HepG2 (cell line): ENCODE results near the gene BMX. TPM values are rescaled to one million over a fixed set of nuclear protein-coding genes. Genes with fewer than 3 reads are reported as not detected.

Experiments used
- ARNT ChIP-seq: fragments of 450-650 bp; IDR thresholded peaks from 2 replicates; pipeline ENCODE4 v1.6.1; 2017
- CEBPG ChIP-seq: IDR thresholded peaks from 2 replicates; pipeline ENCODE4 v1.6.1; 2016
- FOSL2 ChIP-seq: sonication (generic); formaldehyde crosslinking; IDR thresholded peaks from 2 replicates; pipeline ENCODE4 v1.4.0; 2020; ENCODE audit warnings: missing genetic modification reagents
- FOXP4 ChIP-seq: sonication (generic); formaldehyde crosslinking; IDR thresholded peaks from 2 replicates; pipeline ENCODE4 v1.4.0; 2020; ENCODE audit warnings: missing genetic modification reagents
- GPN1 ChIP-seq: sonication (generic); formaldehyde crosslinking; IDR thresholded peaks from 2 replicates; pipeline ENCODE4 v1.5.1; 2020; ENCODE audit warnings: missing genetic modification reagents, borderline replicate concordance
- KDM3A ChIP-seq: IDR thresholded peaks from 2 replicates; pipeline ENCODE4 v1.6.1; 2018; ENCODE audit warnings: low read depth, missing compliant biosample characterization
- KLF13 ChIP-seq: sonication (generic); formaldehyde crosslinking; IDR thresholded peaks from 2 replicates; pipeline ENCODE4 v1.4.0; 2020; ENCODE audit warnings: mild to moderate bottlenecking, missing genetic modification reagents
- MIER3 ChIP-seq: IDR thresholded peaks from 2 replicates; pipeline ENCODE4 v1.6.1; 2016; ENCODE audit warnings: missing compliant biosample characterization, borderline replicate concordance
- MTF1 ChIP-seq: sonication (generic); formaldehyde crosslinking; IDR thresholded peaks from 2 replicates; pipeline ENCODE4 v1.5.0; 2020; ENCODE audit warnings: missing genetic modification reagents
- MTF2 ChIP-seq: sonication (generic); formaldehyde crosslinking; IDR thresholded peaks from 2 replicates; pipeline ENCODE4 v1.5.0; 2020; ENCODE audit warnings: missing genetic modification reagents, borderline replicate concordance
- NCOR1 ChIP-seq: fragments of 200-600 bp; sonication (generic); IDR thresholded peaks from 2 replicates; pipeline ENCODE4 v1.7.0; 2017; ENCODE audit warnings: antibody characterized with exemption, low read length, borderline replicate concordance
- NR2F2 ChIP-seq: IDR thresholded peaks from 2 replicates; pipeline ENCODE4 v1.6.1; 2012; ENCODE audit warnings: low read depth, inconsistent platforms, borderline replicate concordance
- PHF8 ChIP-seq: sonication (generic); formaldehyde crosslinking; IDR thresholded peaks from 2 replicates; pipeline ENCODE4 v1.5.0; 2020; ENCODE audit warnings: missing genetic modification reagents
- POLR2AphosphoS2 ChIP-seq: IDR thresholded peaks from 2 replicates; pipeline ENCODE4 v1.6.1; 2011; ENCODE audit warnings: low read depth, low read length, improper control_type of control experiment
- PPARG ChIP-seq: conservative IDR thresholded peaks from 2 replicates; pipeline ENCODE4 v1.6.1; 2016; ENCODE audit warnings: missing biosample characterization, missing genetic modification reagents
- RARG ChIP-seq: sonication (generic); formaldehyde crosslinking; IDR thresholded peaks from 2 replicates; pipeline ENCODE4 v1.4.0; 2020; ENCODE audit warnings: low read depth, mild to moderate bottlenecking, missing genetic modification reagents
- SOX13 ChIP-seq, 3 experiments: fragments of 450-650 bp in 1 of 3; sonication (generic) in 1 of 3; formaldehyde crosslinking in 1 of 3; IDR thresholded peaks in 2 of 3; conservative IDR thresholded peaks in 1 of 3; 2 replicates each; pipeline versions ENCODE4 v1.5.0 to v1.6.1; 2016 to 2020; ENCODE audit warnings: antibody characterized with exemption in 1 of 3, mild to moderate bottlenecking in 1 of 3, missing compliant biosample characterization in 1 of 3, missing genetic modification reagents in 1 of 3, moderate library complexity in 1 of 3
- SRY ChIP-seq: sonication (generic); formaldehyde crosslinking; IDR thresholded peaks from 2 replicates; pipeline ENCODE4 v1.8.0; 2022; ENCODE audit warnings: mild to moderate bottlenecking, missing genetic modification reagents
- TBX2 ChIP-seq: sonication (generic); formaldehyde crosslinking; IDR thresholded peaks from 2 replicates; pipeline ENCODE4 v1.5.0; 2020; ENCODE audit warnings: missing genetic modification reagents, mild to moderate bottlenecking, borderline replicate concordance
- TEAD2 ChIP-seq: sonication (generic); formaldehyde crosslinking; IDR thresholded peaks from 2 replicates; pipeline ENCODE4 v1.9.0; 2021; ENCODE audit warnings: missing genetic modification reagents
- XRCC5 ChIP-seq: fragments of 200-400 bp; formaldehyde crosslinking; optimal IDR thresholded peaks from 2 replicates; pipeline ENCODE3; 2017; ENCODE audit warnings: mild to moderate bottlenecking, low read length
- ZBTB20 ChIP-seq: sonication (generic); formaldehyde crosslinking; IDR thresholded peaks from 2 replicates; pipeline ENCODE4 v1.8.1; 2023; ENCODE audit warnings: missing genetic modification reagents, low read depth, mild to moderate bottlenecking, borderline replicate concordance
- ZBTB39 ChIP-seq: sonication (generic); formaldehyde crosslinking; IDR thresholded peaks from 2 replicates; pipeline ENCODE4 v1.5.0; 2020; ENCODE audit warnings: missing genetic modification reagents
- ZGPAT ChIP-seq: IDR thresholded peaks from 2 replicates; pipeline ENCODE4 v1.6.1; 2016; ENCODE audit warnings: mild to moderate bottlenecking
- ZNF232 ChIP-seq: sonication (generic); formaldehyde crosslinking; IDR thresholded peaks from 2 replicates; pipeline ENCODE4 v1.4.0; 2020; ENCODE audit warnings: missing genetic modification reagents, borderline replicate concordance
- polyA plus RNA-seq, 8 experiments: library from polyadenylated mRNA; depleted of rRNA in 3 of 8; stranded (reverse) in 7 of 8; unstranded in 1 of 8; fragments of >200 nt; fragmentation: Illumina TruSeq in 4 of 8; extraction: Trizol in 4 of 8; gene quantifications; 2 replicates each; pipeline versions ENCODE4 v1.2.1 to v1.2.3, GENCODE V29; 2011 to 2016; ENCODE audit warnings: low read depth in 4 of 8, missing spikeins in 1 of 8, mixed read lengths in 1 of 8; ENCODE audit not compliant: insufficient read depth in 1 of 8
- total RNA-seq, 5 experiments: library from RNA; depleted of rRNA; stranded (reverse); fragments of >200 nt; fragmentation: Illumina TruSeq; extraction: Trizol; gene quantifications; 2 replicates each; pipeline ENCODE4 v1.2.3, GENCODE V29; 2016; ENCODE audit warnings: low read depth in 1 of 5

BMX gene
- total and polyA plus RNA-seq, 2 of the 13 experiments (the other 11 are each of a cell fraction or from before 2014, with no cell fraction given): not detected

GRCh38 chrX:15601932-15602331 is 101.3 kb downstream of the BMX start (continued):
- TF ChIP-seq SOX13 (IDR thresholded peaks at IDR 0.05): no peak
- peak in 1 of 2 experiments; percentile 65; a peak in 1 of 4 replicates for TF ChIP-seq SOX13 (CRISPR knock-in tag; conservative IDR thresholded peaks at IDR 0.05 in 1 of 2, IDR thresholded peaks at IDR 0.05 in 1 of 2)
- no peak for TF ChIP-seq XRCC5
- no peak for TF ChIP-seq GPN1 (CRISPR knock-in tag)
- no peak for TF ChIP-seq TEAD2 (CRISPR knock-in tag)
- no peak for TF ChIP-seq MTF2
- TF ChIP-seq PPARG (CRISPR knock-in tag): no peak
- TF ChIP-seq ZNF232 (CRISPR knock-in tag): no peak
- no peak for TF ChIP-seq KDM3A (CRISPR knock-in tag)
- 0 out of 2 replicates have a peak, but pooled peaks have one; percentile 17 for TF ChIP-seq FOSL2 (CRISPR knock-in tag)
- no peak for TF ChIP-seq RARG (CRISPR knock-in tag)
- TF ChIP-seq FOXP4 (CRISPR knock-in tag): peak; percentile 64
- TF ChIP-seq POLR2AphosphoS2: no peak
- peak; percentile 76 for TF ChIP-seq CEBPG (CRISPR knock-in tag)
- no peak for TF ChIP-seq MTF1 (CRISPR knock-in tag)
- TF ChIP-seq TBX2: peak; percentile 30; the same call in 1 of the 2 replicates
- TF ChIP-seq ZGPAT: 0 out of 2 replicates have a peak, but pooled peaks have one; percentile 45
- TF ChIP-seq KLF13 (CRISPR knock-in tag): no peak
- no peak for TF ChIP-seq SRY
- no peak for TF ChIP-seq MIER3 (CRISPR knock-in tag)
- no peak for TF ChIP-seq ZBTB20 (CRISPR knock-in tag)
- no peak; the same call in 1 of the 2 replicates for TF ChIP-seq NCOR1
- TF ChIP-seq PHF8 (CRISPR knock-in tag): no peak
- TF ChIP-seq NR2F2: peak; percentile 71; the same call in 1 of the 2 replicates
- no peak for TF ChIP-seq ZBTB39 (CRISPR knock-in tag)
- TF ChIP-seq ARNT: no peak
